GM21825 (cell line): ENCODE measurements around the gene EIF3K.

ENCODE experiments used
- ATAC-seq: cut with Tn5 transposase; IDR thresholded peaks from one replicate; pipeline ENCODE4 v1.9.1; 2021; ENCODE audit warnings: mild to moderate bottlenecking, moderate library complexity; ENCODE audit not compliant: unreplicated experiment

EIF3K gene

DNA sequence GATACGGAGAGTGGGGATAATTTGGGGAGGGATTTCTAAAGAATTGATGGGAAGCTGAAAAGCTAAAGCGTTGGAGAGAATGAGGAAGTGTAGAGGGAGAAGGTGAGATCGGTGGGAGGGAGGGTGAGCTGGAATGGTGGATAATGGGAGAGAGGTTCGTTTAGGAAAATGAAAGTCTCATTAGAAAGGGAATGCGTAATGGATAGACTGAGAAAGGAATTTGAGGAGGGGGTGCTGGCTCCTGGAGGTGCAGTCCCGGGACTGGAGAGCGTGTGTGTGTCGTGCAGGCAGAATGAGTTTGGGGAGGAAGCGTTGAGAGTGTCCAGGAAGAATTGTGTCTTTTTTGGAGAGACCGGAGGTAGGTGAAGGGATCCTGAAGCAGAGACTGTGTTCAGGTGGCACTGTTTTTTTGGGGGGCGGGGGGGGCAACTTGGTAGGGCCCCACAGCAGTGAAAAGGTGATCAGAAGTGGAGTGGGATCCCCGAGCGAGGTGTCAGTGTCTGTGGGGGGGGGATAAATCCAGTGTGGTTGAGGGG is 29.8 kb downstream of the EIF3K start:
- no peak for ATAC-seq

- ATAC-seq, result no peak
Observed at GRCh38 chr19:38649305-38650171, 30.6 kb downstream of the EIF3K start.

- no peak for ATAC-seq
Observed at GRCh38 chr19:38650172-38650775, 31.3 kb downstream of the EIF3K start.

DNA sequence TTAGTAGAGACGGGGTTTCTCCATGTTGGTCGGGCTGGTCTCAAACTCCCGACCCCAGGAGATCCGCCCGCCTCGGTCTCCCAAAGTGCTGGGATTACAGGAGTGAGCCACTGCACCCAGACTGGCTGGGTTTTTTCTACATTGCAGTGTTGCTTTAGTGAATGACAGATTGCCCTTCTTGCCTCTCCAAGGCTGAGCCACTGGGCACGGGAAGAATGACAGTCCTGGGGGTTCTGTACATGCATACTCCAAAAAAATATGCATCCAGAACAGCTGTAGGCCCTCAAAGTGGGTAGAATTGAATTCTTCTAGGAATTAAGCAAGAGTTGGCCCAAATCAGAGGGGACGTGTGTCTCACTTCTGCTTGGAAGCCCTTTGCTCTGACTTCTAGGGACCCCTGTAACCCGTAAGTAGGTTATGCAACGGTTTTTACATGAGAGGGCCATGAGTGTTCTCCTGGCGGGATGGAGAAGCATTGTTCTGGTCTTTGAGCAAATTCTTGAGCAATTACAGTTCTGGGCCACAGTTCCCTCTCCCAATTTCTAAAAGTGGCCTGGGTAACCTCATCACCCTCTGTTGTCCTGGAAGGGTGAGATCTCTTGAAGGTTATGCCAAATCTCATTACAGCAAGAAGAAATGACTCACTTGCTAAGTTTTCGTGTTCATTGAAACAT is 32.1 kb downstream of the EIF3K start:
- ATAC-seq, result no peak

GRCh38 chr19:38653028-38653571 is 34.1 kb downstream of the EIF3K start:
- no peak for ATAC-seq

- no peak for ATAC-seq
Observed at GRCh38 chr19:38654628-38655055, 35.7 kb downstream of the EIF3K start.

DNA sequence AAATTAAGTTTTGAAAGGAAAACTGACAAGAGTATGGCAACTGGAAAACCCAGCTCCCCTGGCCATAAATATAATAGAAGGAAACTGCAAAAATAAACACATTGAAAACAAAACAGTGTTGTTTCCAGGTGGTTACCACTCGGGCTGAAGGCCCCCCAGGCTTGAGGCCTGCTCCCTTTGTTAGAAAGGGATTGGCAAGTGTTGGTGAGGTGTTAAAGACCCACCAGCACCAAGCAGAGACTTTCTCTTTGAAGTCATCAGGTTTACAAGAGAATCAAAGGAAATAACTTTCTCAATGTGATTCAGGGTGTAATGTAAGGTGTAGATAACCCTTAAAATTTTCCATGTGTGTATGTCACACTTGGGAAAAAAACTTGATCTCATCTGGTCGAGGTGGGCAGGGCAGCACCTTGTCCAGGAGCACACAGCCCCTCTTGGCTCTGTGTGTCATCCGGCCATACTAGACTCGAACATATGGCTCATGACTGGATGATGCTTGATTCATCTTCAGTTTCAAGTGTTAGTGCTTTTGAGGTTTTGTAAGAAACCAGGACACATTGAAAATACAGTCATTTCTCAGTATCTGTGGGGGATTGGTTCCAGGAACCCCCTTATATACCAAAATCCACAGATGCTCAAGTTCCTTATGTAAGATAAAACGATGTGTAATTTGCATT is 36.3 kb downstream of the EIF3K start:
- ATAC-seq, result no peak

- no peak for ATAC-seq
Observed at GRCh38 chr19:38656171-38656981, 37.4 kb downstream of the EIF3K start.

GRCh38 chr19:38657633-38658222 is 38.7 kb downstream of the EIF3K start:
- ATAC-seq, result no peak

DNA sequence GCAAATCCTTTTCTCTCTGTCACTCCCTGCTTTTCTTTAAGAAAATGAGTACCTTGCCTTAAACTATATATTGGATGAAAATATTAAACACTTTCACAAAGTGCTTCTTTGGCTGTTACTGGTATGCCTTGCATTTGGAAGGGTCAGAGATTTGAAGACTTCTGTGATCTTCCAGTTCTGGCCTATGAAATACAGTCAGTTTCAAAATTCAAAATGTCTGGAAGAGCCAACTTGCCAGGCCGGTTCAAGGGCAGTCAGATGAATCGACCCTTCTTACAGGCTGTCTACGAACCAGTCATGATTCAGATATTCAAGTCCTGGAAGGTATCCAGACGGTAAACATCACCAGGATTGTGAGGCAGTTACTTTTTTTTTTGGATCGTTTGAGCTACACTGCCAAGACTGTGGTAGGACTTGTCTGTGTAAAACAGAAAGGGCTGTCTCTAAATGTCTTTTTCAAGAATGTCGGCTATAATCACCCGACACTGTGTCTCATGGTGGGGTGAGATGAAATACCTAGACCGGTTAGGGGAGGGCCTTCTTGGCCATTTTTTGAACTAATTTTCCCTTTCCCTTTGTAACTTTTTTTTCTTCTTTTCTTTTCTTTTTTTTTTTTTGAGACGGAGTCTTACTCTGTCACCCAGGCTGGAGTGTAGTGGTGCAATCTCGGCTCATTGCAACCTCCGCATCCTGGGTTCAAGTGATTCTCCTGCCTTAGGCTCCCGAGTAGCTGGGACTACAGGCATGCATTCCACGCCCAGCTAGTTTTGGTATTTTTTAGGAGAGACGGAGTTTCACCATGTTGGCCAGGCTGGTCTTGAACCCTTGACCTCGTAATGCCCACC is 39.7 kb downstream of the EIF3K start:
- no peak for ATAC-seq

DNA sequence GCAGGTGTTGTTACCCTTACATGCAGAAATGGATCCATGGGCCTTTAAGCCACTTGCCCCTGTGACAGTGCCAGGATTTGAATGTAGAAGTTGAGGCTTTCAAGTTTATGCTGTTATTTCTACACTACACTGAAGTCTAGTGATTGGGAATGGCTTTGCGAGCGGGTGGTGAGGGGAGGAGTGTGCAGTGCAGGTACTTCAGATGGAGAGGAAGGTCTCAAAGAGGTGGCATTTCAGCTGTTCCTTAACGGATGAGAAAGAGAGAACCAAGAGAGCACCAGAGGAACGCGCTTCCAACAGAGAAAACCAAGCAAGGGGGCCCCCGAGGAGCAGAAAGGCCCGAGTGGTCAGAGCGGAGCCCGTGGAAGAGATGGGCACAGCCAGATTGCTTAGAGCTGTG is 41.7 kb downstream of the EIF3K start:
- no peak for ATAC-seq

- no peak for ATAC-seq
Observed at GRCh38 chr19:38661136-38661535, 42.1 kb downstream of the EIF3K start.

DNA sequence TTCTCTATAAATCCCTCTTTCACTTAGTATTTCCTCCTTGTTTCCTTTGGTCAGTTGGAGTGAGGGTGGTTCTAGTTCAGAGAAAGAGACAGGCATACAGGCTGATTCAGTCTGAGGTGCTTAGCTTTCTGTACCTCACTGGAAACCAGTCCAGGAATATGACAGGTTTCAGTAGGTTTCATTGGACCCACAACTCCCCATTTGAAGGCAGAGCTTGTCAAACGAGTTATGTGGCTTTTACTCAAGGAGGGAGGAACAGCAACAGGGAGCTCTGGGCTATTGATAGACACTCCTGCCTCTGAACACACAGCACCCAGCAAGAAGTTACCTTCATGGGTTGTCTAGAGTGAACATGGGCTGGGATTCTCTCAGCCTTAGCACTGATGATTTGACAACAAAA is 43.0 kb downstream of the EIF3K start:
- no peak for ATAC-seq

DNA sequence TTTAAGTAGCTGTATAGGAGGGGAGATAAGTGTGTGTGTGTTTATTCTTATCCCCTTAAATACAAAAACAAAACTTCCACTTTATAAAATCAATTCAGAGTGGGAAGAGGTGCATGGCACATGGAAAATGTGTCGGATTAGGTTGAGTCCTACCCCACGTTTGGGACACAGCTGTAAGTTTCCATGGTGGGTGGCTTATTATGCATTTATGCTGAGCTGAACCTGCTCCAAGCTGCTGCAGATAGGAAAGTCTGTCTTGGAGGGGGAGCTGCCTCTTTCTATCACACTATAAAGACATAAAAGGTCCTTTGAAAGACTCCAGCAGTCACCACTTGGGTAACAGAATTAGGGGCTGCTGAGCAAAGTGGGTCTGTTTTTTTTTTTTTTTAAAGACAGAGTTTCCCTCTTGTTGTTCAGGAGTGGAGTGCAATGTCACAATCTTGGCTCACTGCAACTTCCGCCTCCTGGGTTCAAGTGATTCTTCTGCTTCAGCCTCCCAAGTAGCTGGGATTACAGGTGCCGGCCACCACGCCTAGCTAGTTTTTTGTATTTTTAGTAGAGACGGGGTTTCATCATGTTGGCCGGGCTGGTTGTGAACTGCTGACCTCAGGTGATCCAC is 43.7 kb downstream of the EIF3K start:
- no peak for ATAC-seq

DNA sequence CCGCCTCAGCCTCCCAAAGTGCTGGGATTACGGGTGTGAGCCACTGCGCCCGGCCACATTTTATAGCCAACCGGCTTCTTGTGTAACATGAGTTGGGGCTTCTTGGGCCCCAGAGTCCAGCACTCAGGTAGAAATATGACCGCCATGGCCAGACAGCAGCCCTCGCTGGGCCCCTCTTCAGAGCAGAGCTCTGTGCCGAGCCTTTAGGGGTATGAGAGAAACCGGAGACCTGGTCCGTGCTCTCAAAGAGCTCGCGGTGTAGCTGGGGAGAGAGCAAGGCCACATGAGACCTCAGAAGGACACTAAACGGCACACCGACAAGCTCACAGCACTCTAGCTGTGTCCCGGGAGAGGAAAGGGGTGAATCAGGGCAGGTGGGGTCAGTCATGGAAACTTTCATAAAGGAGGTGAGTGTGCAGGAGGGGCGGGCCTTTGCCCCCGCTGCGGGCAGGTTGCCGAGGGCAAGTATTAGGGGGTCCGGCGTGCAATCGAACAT is 44.2 kb downstream of the EIF3K start:
- ATAC-seq, result no peak

GRCh38 chr19:38663957-38664502 is 45.0 kb downstream of the EIF3K start:
- no peak for ATAC-seq

- ATAC-seq, result no peak
Observed at GRCh38 chr19:38664503-38665211, 45.7 kb downstream of the EIF3K start.
